WERI-Rb-1 (cell line): ENCODE measurements around the gene ARMC8.

Source experiments
- DNase-seq: peaks from one replicate; pipeline ENCODE4 v3.0.0-alpha.2; 2020
- H3K27ac ChIP-seq: fragments of 250-450 bp; sonication (Bioruptor Pico); 2 replicates; pipeline ENCODE4 v1.5.1; 2020; ENCODE audit warnings: mild to moderate bottlenecking, moderate library complexity
- H3K27me3 ChIP-seq: fragments of 250-450 bp; sonication (Bioruptor Pico); 2 replicates; pipeline ENCODE4 v1.5.1; 2021; ENCODE audit warnings: mild to moderate bottlenecking, low read depth, moderate library complexity; ENCODE audit not compliant: insufficient read depth, severe bottlenecking
- H3K36me3 ChIP-seq: fragments of 250-450 bp; sonication (Bioruptor Pico); 2 replicates; pipeline ENCODE4 v1.5.1; 2020; ENCODE audit warnings: mild to moderate bottlenecking, moderate library complexity
- H3K4me3 ChIP-seq: 2 replicates; pipeline ENCODE4 v1.5.1; 2011; ENCODE audit warnings: low read depth, mild to moderate bottlenecking, control low read depth, low read length
- H3K9me3 ChIP-seq: fragments of 250-450 bp; sonication (Bioruptor Pico); 2 replicates; pipeline ENCODE4 v1.5.1; 2021; ENCODE audit warnings: mild to moderate bottlenecking, moderate library complexity; ENCODE audit not compliant: severe bottlenecking
- CTCF ChIP-seq: IDR thresholded peaks from 2 replicates; pipeline ENCODE4 v1.5.1; 2011; ENCODE audit warnings: low read depth, mild to moderate bottlenecking, control low read depth, inconsistent platforms, low read length

ARMC8 gene

GRCh38 chr3:138310494-138310893, 123.4 kb downstream of the ARMC8 start:
- H3K9me3 ChIP-seq, result no peaks in the 10 kb centered on the region
- H3K36me3 ChIP-seq, result no peaks in the 10 kb centered on the region
- no peak for TF ChIP-seq CTCF
- no peak for DNase-seq
- no peak overlapping the region for H3K4me3 ChIP-seq
- no peaks in the 10 kb centered on the region for H3K27me3 ChIP-seq
- no peak overlapping the region for H3K27ac ChIP-seq

GRCh38 chr3:138314751-138315150, 127.7 kb downstream of the ARMC8 start:
- Histone ChIP-seq H3K9me3 (no peaks in the 10 kb centered on the region), H3K4me3 (no peak overlapping the region), H3K36me3 (no peaks in the 10 kb centered on the region), H3K27ac (no peak overlapping the region), H3K27me3 (no peaks in the 10 kb centered on the region)
- no peak for DNase-seq
- TF ChIP-seq CTCF, result no peak

GRCh38 chr3:138317687-138318086, 130.6 kb downstream of the ARMC8 start:
- Histone ChIP-seq H3K27ac (no peak overlapping the region), H3K4me3 (no peak overlapping the region), H3K36me3 (no peaks in the 10 kb centered on the region), H3K27me3 (no peaks in the 10 kb centered on the region), H3K9me3 (no peaks in the 10 kb centered on the region)
- TF ChIP-seq CTCF, result no peak
- DNase-seq, result no peak

- no peak for DNase-seq
- Histone ChIP-seq H3K27ac (no peak overlapping the region), H3K27me3 (no peaks in the 10 kb centered on the region), H3K9me3 (no peaks in the 10 kb centered on the region), H3K36me3 (no peaks in the 10 kb centered on the region), H3K4me3 (no peak overlapping the region)
- no peak for TF ChIP-seq CTCF
Measured at GRCh38 chr3:138323971-138324370, 136.9 kb downstream of the ARMC8 start.

GRCh38 chr3:138325990-138326389, 138.9 kb downstream of the ARMC8 start:
- H3K9me3 ChIP-seq, result no peaks in the 10 kb centered on the region
- DNase-seq, result no peak
- no peaks in the 10 kb centered on the region for H3K27me3 ChIP-seq
- no peak overlapping the region for H3K4me3 ChIP-seq
- no peaks in the 10 kb centered on the region for H3K36me3 ChIP-seq
- no peak overlapping the region for H3K27ac ChIP-seq
- no peak for TF ChIP-seq CTCF

DNA sequence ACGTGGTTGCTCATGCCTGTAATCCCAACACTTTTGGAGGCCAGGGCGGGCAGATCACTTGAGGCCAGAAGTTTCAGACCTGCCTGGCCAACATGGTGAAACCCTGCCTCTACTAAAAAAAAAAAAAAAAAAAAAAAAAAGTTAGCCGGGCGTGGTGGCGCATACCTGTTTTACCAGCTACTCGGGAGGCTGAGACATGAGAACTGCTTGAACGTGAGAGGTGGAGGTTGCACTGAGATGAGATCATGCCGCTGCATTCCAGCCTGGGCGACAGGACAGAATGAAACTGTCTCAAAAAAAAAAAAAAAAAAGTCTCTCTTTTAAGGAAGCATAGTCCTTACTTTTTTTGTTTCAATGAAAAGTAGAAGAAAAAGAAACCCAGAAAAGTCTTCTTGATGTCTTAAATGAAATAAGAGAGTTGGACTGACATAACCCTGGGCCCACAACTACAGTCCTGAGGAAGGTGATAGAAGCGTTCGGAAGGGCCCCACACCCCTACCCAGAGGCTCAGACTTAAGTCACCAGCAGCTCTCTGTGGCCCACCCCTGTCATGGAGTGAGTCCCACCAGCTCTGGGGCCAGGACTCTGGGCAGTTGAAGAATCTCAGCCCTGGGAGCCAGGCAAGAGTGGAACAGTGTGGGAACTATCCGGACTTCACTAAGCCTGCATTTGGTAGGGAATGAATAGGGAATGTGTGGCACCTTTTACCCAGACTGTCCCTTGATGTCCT, 139.9 kb downstream of the ARMC8 start:
- no peak overlapping the region for H3K27ac ChIP-seq
- H3K27me3 ChIP-seq, result no peaks in the 10 kb centered on the region
- no peaks in the 10 kb centered on the region for H3K9me3 ChIP-seq
- no peaks in the 10 kb centered on the region for H3K36me3 ChIP-seq
- H3K4me3 ChIP-seq, result no peak overlapping the region
- TF ChIP-seq CTCF, result no peak
- DNase-seq, result no peak
